Hippocampal formation (tissue), 2 donors: Measurements from ENCODE around the gene SLCO2A1.

ENCODE experiments used
- DNase-seq, 2 donors: peaks; one replicate each; lab custom pipeline; 2025; lab: John Stamatoyannopoulos, UW

Gene SLCO2A1

DNA sequence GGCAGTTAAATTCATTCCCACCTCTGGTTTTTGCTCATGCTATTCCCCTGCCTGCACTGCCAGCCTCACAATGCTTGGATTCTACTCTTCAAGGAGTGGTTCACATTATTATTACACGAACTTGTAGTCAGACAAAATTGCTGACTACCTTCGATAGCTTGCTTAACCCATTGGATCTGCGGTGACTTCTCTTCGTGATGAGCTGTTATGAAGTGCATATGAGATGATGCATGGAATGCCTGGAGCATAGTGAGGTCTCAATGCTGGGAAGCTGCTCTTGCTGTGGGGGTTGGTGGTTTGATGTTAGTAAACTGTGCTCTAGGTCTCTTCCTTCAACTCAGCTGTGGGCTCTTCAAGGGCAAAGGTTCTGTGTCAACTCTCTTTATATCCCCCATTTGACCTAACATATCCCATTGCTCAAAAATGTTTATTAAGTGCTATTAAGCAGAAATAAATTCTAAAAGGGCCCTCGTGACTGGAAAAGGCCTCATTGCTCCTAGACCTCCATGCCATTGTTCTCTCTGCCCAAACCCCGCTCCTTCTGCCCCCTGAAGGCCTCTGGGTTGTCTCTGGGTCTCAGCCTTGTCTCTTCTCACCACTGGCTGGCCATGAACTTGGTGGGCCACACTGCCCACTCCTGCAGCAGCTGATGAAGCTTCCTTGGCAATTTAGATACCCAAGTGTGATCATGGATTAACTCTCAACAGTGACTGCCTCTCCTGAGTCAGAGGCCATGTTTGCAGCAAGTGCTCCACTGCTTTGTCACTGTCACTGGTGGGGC lies 4.5 kb upstream of the SLCO2A1 start:
- DNase-seq, result no peak

DNA sequence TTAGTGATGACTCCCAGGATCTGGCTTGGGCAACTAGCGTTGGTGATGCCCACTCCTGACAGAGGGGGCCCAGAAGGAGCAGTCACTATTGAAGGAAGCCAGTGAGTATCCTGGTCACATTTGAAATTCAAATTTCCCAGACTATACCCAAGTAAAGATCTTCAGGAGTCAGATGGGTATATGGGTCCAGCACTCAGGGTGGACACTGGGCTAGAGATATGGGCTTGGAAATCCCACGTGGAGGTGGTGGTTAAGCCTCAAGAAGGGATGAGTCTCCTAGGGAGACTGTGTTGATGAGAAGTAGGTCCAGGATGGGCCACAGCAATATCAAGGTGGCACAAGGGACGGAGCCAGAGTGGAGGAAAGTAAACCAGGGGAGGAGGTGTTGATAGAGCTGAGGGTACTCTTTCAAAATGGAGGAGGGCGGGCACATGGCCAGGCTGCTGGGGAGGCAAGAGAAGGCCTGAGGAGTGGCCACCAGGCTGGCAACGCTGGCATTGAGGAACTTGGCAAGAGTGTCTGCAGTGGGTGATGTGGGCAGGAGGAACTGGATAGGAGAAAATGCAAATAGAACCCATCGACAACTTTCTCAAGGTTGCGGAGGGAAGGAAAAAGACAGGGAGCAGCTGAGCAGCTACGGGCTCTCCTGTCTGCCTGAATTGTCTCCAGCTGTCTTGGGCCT lies 3.7 kb upstream of the SLCO2A1 start:
- DNase-seq, result no peak

DNA sequence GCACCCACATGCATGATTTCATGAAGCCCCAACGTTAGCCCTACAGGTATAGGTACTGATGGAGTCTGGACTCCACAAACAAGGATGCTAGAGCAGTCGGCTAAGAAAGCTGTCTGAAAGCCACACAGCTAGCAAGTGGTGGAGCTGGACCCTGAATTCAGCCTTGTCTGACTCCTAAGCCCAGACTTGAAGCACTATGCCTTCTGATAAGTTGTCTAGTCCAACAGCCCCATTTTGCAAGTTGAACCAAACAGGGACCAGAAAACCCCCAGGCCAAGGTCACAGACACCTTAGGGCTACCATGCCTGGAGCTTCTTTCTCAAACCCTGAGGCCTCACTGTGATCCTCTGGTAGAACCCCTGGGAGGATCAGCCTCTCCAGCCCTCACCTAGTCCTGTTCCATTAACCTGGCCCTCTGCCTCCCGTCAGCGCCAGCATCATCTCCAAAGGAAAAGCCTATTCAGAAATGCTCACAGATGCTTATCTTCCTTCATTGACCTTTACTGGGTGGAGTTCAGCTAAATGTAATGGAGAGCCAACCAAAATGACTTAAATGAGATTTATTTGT lies 1.7 kb upstream of the SLCO2A1 start:
- DNase-seq, result no peak

DNA sequence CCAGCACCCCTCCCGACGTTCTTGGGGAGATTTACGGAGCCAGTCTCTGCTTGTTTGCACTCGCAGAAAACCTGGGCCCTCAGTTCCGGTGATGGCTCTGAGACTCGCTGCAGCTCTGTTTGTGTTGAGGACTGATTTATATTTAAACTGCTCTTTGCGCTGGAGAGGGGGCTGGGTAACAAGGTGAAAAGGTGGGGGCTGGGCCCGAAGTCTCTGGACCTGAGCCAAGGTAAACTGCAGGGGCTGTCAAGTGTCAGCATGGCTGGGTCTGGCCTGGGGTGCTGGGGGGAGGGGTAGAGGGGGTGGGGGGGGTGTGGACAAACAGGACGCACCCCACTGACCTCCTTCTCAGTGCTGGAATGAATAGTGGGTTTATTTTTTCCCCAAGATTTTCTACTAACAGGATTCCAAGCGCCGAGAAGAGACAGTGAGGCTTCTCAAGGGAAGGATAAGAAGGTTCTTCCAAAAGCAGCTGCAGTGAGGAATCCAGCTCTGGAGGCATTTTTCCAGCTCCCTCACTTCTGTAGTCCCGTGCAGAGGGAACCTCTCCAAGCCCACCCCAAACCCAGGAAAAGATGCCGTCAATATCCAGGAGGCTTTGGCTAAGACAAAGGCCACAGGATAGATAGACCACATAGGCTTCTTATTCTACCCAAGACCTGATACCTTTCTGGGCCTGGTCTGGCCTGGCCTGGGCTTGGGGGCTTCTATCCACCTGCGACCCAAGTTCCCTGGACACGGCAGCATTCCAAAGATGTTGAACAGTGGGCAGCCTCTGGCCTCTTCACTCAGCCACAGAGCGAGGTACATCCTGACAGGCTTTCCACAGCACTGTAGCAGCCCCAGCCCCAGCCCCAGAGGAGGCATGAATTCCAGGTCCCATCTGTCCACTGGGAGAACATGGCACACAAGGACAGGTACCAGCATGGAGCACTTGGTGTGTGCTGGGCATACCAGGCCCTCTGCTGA lies 938 bp upstream of the SLCO2A1 start:
- DNase-seq, result no peak

DNA sequence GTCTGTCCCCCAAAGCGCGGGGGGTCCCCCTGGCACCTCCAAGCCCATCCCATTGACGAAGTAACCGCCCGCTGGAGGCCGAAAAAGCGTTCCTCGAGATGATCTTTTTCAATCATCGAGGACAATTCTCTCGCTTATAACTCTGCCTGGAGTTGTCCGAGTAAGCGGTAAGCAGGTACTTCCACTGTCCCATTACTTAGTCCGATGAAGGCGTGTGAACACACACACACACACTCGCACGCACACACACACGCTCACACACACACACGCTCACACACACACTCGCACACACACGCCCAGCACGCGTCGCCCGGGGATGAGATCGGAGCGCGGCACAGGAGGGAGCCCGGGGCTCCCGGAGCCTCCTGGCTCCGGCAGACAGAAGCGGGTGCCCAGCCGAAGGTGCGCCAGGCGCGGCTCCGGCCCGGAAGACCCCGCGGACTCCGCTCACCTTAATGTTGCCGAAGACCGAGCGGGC lies 430 bp downstream of the SLCO2A1 start:
- no peak for DNase-seq

DNA sequence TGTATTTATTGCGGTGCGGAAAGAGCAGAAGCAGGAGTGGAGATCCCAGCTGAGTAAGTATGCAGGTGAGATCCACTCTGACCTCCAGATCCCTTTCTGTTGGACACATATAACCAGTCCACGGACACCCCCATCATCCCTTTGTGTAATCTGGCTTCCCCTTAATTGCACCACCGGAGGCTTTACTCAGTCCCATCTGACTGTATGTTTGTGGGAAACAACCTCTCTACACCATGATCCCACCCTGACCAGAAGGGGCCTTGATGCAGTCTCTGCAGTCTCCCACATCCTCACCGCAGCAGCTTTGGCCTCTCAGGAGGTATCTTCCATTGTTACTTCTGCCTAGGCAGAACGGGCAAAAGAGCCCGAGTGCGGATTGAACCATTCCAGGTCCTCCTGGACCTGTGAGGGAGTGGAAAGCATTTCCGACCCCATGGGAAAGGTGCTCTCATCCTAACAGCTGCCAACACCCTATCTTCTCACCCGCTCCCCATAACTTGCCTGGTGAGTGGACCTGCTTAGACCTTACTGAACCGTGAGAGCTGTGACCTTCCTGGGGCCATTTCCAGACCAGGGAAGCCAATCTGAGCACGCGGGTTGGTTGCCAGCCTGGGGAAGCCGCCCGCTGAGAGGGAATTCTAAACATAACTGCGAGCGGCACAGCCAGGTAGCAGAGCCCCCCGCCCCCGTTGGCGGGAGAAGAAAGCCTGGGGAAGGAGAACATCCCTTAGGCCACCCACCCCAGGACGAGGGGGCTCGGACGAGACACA lies 1.1 kb downstream of the SLCO2A1 start:
- no peak for DNase-seq

DNA sequence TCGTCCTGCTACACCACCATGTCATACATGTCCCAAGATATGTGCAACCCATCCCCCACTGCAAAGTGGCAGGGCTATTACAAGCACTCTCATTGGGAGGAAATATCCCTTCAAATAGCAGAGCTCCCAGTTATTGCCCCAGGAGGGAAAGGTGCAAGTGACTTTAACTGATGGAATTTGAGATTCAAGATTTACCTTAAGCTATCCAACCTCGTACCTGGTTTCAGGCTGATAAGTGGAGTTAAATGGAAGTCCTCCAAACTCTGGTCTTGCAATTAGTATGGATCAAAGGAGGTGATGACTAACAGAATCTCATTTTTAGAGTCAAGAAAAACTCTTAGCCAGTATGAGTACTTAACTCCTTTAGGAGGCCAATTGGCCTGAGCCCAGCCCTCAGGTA lies 2.1 kb downstream of the SLCO2A1 start:
- DNase-seq, result no peak

DNA sequence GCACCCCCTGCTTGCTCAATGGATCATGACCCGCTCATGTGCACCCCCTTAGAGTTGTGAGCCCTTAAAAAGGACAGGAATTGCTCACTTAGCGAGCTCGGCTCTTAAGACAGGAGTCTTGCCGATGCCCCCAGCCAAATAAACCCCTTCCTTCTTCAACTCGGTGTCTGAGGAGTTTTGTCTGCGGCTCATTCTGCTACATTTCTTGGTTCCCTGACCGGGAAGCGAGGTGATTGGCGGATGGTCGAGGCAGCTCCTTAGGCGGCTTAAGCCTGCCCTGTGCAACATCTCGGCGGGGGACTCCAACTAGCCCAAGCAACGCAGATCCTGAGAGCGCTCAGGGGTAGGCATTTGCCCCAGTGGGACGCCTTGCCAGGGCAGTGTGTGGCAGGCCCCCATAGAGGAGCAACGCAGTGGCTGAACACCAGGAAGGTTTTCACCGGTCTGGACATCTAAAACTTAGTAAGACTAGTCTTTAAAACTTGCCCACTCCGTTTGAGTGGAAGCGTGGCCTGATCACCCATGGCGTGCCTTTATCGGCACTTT lies 9.5 kb downstream of the SLCO2A1 start:
- no peak for DNase-seq

DNA sequence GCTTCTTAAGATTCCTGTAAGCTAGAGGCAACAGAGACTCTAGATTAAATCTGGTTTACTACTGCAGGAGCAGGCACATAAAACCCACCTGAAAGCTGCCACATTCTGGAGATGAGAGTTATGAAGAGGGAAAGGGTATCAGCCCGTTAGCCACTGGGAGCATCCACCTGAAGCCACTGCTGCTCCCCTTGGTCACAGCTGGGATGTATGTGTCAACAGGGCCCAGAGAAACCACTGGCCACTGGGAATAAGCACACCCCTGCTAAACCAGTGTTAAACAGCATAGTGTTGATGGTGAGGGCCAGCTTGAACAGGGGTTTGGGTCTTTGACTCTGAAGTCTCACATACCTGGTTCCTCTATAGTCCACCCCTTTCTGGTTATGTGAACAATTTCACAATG lies 10.9 kb downstream of the SLCO2A1 start:
- DNase-seq, result no peak

DNA sequence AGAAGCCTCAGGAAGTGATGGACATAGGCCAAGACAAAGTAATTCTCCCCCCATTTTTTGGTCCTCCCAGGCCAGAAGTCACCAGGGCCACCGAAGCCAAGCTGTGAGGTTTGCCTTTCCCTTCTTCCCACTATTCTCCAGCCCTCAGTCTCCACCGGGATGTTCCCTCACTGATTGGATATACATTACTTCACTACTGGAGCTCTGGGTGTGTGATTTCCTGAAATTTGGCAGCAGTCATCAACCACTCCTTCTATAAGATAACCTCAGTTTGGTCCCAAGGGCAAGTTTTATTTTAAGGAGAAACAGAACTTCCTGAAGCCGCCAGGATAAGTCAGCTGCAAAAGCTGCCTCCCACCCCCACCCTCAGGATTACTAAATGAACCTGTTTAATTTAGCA lies 11.3 kb downstream of the SLCO2A1 start:
- no peak for DNase-seq

DNA sequence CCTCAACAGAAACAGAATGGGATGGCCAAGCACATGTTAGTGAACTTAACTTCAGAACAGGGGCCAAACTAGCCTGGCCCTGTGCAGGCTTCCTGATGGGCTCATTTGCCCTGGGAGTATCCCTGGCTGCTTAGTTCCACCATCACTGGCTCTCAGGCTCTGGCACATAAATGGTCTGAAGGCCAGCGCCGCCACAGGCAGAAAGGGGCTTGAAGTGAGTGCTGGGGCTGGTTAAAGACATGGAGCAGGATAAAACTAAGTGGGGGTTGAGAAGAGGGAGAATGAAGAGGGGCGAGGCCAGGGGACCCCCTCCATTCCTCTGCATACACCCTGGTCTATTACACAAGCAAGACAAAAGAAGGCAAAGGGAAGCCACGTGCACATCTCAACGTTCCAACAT lies 12.2 kb downstream of the SLCO2A1 start:
- DNase-seq, result no peak

DNA sequence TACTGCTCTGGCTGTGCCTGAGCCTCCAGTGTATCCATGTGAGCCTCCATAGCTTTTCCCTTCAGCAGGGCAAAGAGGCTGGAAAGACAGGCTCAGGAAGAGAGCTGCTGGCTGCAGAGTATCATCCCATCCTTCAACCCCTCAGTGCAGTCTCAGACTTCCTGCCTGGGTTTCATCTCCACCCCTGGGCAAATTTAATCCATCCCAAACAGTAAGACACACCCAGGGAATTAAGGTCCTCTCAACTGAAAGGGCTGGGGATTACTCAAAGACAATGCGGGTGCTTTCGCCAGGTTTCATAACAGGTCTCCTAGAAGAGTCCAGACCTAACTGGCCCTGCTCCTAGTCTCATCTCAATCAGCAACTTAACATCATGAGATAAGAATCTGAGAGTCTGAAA lies 15.5 kb downstream of the SLCO2A1 start:
- DNase-seq, result no peak

DNA sequence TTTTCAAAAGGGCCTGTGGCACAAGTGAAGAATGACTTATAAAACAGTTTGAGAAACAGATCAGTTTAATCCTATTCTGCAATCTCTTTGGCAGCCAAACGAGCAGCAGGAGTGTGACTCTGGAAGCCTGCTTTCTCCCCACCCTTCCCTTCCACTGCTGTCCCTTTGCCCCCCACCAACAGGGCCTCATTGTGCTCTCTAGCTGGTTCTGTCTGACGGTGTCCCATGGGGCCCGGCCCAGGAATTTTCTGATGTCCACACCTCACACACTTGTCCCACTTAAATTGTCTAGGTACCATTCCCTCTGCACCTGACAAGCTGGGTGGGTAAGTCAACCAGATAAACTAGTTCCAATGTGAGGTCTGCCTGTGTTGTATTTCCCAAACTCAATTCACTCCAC lies 16.4 kb downstream of the SLCO2A1 start:
- DNase-seq, result no peak

DNA sequence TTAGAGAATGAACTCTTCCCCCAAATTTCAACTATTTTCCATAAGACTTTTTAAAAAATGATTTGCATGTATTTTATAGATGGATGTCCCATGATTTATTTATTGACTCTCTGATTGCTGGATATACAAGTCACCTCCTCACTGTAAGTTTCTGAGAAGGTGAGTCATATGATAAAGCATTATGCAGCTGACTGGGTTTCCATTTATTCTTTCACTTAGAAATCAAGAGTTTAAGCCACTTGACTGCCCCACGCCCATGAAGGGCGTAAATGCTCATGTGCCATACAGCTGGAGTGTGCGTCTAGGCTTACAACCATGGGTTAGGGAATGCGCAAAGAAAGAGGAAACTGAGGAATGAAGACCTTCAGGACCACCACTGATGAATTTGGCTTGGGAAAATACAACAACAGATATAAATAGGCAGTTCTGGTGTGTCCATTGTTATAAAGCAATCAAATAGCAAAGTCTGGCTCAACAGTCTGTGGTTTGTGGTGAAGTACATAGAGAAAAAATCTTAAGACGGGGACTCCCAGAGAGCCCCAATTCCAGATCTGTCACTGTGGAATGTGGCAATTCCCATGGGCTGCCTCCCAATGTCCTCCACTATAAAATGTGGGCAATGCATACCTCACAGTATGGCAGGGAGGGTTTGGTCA lies 20.3 kb downstream of the SLCO2A1 start:
- no peak for DNase-seq

DNA sequence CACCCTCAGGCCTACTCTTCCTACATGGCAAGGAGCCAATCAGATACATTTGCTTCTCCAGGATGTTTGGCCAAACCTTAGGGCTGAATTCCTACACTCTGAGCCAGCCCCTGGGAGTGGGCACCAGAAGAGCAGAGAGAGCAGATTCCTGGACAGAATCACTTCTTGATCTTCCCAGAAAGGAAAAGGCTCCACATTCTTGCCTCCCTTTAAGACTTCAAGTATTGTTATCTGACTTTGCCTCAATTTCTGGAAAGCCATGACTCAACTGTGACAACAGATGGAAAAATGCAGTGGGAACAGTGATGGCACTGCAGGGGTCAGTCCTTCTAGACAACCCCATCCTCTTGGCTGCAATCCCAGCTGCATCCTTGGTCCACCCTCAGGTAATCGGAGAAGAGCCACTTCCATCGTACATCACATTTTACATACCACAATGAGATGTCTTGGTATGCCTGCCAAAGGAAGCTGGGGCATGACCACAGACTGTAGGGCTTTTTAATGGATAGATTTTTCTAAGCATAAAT lies 21.0 kb downstream of the SLCO2A1 start:
- no peak for DNase-seq

DNA sequence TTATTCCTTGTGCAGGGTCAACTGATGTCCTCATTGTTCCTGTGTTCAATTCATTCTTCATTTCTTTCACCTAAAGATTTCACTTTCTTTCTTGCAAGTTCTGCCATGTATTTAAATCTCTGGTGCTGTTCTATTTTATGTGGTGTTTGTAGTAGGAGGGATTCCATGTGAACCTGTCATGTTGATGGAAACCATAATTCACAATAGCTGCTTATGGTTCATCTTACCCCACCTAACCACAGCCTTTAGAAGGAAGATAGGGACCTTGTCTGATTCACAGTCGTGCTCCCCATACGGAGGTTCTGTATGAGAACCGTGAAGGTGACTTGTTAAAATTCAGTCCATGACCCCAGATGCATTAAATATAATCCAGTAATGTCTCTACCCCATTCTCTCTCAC lies 21.9 kb downstream of the SLCO2A1 start:
- DNase-seq, result no peak

DNA sequence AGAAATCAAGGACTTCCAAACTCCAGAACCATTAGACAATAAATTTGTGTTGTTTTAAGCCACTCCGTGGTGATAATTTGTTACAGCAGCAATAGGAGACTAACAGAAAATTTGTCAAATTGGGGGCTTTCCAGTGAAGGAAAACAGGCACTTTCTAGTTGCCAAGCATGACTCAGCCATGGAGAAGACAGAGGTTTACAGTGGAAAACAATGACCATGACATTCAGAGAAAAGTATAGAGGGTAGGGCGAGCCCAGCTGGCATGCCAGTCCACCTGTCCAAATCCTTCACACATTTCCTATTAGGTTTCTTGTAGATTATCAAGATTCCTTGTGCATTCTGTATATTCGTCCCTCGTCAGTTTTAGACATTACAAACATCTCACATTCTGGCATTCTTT lies 24.9 kb downstream of the SLCO2A1 start:
- DNase-seq, result no peak

DNA sequence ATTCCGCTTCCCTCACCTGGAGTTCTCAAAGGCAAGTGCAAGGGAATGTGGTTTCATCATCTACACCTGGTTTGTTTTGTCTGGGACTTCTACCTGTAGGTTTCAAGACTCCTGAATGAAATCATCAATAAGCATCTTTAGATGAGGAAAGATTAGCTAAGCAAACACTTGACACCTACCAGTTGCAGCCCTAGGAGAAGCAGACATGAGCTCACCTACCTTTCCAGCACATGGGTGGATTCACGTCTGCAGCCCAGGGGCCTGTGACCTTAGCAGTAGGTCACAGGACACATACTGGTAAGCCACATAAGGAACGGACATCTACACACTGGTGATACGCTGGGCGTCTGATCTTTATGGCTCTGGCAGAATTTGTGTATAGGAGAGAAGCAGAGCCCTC lies 26.7 kb downstream of the SLCO2A1 start:
- DNase-seq, result no peak

DNA sequence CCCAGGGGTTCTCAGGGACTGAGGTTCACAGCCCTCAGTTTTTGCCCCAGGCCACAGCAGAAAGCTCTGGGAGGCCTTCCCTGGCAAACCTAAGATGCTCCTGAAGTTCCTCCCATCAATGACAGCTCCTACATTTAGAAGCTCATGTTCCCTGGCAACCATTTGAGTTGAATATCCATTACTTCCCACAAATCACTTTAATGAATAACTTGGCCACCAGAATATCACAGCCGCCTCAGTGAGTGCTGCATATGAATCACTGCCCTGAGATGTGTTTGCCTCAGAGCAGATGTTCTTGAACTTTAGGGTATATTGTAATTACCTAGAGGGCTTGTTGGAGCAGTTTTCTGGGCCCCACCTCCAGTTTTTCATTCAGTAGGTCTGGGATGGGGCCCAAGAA lies 27.4 kb downstream of the SLCO2A1 start:
- no peak for DNase-seq

DNA sequence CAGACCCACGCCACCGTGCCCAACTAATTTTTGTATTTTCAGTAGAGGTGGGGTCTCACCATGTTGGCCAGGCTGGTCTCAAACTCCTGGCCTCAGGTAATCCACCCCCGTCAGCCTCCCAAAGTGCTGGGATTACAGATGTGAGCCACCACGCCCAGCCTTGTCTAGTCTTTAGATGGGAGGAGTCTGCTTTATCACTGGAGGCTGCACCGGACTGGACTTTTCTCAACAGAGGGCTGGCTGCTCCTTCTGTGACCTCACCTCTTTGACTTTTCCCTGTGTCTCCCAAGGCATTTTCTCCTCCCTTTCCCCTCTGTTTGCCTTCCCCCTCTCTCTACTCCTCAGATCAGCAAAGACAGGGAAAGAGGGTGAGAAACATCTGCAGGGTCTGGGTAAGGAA lies 28.5 kb downstream of the SLCO2A1 start:
- no peak for DNase-seq
